Measurements from ENCODE around the gene MRPS35.

Gene MRPS35

DNA sequence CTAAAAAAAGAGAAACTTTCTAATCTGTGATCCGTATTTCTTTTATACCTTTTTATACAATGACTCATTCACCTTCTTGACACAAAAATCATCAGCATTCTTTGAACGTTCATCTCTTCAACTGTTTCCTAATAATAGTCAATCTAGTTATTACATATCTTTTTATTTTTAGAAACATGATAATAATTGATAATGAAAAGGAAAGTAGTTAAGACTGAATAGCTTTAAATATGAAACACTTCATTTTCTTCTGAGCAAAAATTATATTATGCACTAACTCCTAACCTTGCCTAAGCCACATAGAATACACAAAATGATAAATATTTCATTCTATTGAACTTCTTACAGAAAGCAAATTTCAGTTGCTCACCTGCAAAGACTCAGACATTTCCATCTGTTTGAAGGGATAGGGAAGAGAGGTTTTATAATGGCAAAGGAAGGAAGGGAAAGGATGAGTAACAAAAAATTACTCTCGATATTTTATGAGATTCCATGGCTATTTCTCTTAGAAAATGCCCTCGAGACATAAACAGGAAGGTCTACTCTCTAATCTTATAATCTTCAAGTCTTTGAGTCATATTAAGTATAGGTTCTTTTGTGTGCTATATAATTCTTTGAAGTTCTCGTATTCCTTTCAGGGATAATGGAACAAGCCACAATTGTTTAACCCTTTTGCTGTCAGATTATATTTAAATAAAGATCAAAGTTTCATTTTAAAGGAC is 61.9 kb downstream of the MRPS35 start:
- DNase-seq (ENCODE audit: low spot score) = no peak

DNA sequence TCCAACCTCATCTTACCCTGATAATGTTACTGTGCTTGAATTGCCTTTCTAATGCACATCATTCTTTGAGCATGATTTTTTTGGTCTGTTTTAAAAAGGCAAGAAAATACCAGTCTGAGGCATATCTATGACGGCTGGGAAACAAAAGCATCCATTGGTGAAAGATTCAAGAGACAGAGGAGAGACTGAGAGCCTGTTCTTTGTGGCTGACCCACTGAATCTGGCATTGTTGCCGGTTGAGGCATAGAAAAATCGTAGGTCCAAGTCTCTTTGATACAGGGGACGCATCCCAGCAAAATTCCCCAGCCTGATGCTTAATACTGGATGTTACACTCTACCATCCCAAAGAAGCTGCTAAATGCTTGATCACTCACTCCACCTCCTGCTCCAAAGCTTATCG is 66.5 kb downstream of the MRPS35 start:
- no peak for DNase-seq (ENCODE audit: low spot score)

DNA sequence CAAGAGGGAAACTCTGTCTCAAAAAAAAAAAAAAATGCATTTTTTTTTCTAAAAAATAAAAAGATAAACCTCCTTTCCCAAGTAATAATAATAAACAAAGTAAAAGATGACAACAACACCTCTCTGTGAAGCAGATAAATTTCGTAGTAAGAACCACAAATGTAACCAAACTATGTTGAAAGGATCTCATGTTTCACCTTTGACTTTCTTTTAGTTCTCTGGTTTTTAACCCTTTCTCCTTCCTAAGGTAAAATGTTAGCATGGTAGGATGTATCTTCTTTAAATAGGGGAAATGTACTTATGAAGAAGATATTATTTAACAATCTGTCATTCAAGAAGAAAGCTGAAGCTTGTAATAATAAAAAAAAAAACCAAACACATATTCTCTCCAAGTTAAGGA is 67.6 kb downstream of the MRPS35 start:
- no peak for DNase-seq (ENCODE audit: low spot score)

DNA sequence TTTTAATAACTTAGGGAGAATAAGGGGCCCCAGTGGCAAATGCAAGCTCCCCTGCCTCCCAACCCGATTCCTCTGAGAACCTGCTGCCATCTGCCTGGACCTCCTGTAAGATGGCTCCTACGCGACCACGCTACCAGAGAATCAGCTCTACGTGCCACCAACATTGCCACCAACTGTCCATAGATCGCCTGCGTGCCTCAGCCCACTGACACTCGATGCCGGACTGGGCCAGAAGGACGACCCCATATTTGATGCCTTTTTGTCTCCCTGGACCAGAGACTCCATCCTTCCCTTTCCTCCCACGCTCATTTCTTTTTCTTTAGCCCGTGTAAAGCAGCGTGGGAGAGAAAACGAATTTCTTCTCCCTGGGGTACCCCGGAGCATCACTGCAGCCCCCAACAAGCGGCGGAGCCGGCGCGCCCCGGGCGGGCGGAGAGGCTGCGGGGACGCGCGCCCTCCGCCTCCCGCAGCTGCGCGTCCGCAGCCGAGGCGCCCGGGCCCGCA is 68.8 kb downstream of the MRPS35 start:
- peak; percentile 22 for DNase-seq (ENCODE audit: low spot score)

DNA sequence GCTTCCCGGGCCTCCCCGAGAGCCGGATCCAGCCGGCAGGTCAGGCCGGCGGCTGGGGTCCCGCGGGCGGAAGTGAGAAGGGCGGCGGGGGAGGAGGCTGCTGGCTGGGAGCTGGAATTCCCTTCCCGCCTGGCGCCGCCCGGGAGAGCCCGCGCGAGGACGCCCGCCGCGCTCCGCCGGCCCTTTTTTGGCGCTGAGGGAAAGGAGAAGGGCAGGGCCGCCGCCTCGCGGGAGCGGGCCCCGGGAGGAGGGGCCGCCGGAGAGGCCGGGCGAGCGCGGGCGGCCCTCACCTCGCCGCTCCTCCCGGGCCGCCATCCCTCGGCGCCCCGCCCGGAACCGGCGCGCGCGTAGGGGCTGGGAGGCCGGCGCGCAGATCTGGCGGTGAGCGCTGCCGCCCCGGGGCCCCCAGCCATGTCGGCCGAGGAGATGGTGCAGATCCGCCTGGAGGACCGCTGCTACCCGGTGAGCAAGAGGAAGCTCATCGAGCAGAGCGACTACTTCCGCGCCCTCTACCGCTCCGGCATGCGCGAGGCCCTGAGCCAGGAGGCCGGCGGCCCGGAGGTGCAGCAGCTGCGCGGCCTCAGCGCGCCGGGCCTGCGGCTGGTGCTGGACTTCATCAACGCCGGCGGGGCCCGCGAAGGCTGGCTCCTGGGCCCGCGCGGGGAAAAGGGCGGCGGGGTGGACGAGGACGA is 69.4 kb downstream of the MRPS35 start, which contains the start of the genes KLHL42 and MANSC4:
KLHL42 (plus strand) TSS at position 314 of the 692 bp plus-strand sequence; CDS start at position 412, 98 bp downstream.
MANSC4 (minus strand) TSS at position 317 of the 692 bp plus-strand sequence. CDS start 8,960 bp downstream, outside the sequence.
- DNase-seq (ENCODE audit: low spot score) = peak; percentile 79

DNA sequence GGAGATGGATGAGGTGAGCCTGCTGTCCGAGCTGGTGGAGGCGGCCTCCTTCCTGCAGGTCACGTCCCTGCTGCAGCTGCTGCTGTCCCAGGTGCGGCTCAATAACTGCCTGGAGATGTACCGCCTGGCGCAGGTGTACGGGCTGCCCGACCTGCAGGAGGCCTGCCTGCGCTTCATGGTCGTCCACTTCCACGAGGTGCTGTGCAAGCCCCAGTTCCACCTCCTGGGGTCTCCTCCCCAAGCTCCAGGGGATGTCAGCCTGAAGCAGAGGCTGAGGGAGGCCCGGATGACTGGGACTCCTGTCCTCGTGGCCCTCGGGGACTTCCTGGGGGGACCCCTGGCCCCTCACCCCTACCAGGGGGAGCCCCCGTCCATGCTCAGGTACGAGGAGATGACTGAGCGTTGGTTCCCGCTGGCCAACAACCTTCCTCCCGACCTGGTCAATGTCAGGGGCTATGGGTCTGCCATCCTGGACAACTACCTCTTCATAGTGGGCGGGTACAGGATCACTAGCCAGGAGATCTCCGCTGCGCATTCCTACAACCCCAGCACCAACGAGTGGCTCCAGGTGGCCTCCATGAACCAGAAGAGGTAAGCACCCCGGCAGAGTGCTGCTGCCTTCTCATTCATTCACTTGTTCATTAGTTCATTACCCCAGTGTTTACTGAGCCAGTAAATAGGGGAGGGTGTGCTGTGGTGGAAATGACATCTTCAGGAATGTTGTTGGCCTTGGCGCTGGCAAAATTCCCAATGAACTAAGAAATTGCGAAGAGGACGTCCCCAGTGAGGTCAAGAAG is 70.2 kb downstream of the MRPS35 start:
- DNase-seq (ENCODE audit: low spot score) = peak; percentile 35

DNA sequence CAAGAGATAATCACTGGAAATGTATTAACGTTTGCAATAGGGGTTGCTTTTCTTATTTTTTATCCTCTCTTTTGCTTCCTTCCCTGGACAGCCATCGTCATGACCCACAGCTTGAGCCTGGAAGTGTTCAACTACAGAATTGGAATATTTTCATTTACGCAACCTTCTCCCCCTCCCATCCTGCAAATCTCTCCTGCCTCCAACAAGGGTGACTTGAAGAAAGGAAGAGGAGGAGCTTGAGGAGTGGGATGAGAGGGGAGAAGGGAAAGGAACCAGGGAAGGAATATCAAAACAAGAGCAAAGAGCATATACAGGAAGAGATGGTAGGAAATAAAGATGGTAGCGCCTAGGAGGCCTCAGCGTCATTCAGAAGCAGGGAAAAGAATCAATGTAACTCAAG is 71.0 kb downstream of the MRPS35 start:
- no peak for DNase-seq (ENCODE audit: low spot score)

DNA sequence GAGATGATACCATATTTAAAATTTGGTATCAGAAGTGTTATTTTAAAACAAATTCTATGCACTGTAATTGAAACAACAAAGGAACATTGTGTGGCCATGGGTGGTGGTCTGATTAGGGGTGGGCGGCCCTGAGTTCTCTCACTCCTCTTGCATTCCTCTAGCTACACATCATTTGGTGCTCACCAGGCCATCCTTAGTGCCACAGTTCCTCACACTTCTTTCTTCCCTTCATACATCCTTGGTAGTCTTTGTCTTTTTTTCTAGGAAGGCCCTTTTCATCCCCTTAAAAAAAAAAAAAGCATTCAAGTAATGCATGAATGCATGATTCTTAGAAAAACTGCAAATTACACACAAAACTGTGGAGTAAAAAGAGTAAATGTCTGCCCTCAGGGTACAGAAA is 71.8 kb downstream of the MRPS35 start:
- DNase-seq (ENCODE audit: low spot score) = no peak

DNA sequence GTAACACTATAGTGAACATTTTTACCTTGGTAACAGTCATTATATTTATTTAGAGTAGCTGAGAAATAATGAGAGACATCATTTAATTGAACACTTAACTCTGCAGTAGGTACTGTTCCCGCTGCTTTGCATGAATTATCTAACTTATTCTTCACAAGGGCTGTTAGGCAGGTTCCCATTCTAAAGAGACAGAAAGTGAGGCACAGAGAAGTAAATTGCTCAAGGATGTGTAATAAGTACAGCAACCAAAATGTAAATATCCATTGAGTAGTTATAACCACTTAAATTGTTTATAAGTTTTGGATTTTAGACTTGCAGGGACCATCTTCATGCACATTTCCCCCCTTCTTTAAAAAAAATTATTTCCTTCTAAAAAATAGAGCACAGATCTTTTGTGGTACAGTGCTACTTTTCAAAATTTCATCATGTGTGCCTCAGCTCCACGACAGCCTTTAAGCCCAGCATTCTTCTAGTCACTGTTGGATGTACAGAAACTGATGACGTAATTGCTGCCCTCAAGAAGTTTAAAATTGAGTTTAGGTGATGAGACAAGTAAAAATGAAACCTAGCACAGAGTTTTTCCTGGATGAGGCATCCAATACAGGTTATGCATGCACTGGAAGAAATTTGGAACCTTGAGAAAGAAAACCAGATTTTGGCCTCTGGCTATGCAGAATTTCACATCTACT is 75.4 kb downstream of the MRPS35 start:
- DNase-seq (ENCODE audit: low spot score) = no peak

DNA sequence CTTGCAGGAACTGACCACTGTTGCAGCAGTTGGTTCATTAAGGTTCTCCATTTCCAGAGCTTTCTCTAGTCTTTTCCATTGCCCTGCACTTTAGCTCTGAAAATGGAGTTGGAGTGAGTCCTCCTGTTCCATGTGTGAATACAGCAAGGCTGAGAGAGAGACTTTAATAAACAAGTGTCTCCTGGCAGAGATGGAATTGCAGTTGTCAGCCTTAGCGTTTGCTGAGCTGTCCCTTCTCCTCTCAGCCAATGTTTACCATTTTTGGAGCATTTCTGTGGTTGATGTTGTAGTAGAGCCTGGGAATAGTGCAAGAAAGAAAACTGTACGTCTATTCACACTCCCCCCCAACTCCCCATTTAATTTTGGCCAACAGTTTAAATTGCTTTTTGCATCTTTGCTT is 76.9 kb downstream of the MRPS35 start:
- no peak for DNase-seq (ENCODE audit: low spot score)

DNA sequence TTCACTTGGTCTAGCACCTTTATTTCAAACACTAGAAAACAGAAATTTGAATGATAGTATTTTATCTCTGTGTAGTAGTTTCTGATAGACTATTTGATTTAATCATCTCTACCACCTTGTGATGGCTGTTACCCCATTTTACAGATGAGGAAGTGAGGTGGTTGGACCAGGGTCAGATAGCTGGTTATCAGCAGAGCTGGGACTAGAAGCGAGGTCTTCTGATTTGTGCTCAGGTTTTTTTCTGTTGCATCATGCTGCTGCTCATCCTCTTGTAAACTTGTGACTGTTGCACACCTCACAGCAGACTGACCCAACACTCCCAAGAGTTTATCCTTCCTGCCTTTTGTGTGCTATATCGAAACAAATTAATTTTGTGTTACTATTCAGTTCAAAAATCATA is 79.5 kb downstream of the MRPS35 start:
- no peak for DNase-seq (ENCODE audit: low spot score)

DNA sequence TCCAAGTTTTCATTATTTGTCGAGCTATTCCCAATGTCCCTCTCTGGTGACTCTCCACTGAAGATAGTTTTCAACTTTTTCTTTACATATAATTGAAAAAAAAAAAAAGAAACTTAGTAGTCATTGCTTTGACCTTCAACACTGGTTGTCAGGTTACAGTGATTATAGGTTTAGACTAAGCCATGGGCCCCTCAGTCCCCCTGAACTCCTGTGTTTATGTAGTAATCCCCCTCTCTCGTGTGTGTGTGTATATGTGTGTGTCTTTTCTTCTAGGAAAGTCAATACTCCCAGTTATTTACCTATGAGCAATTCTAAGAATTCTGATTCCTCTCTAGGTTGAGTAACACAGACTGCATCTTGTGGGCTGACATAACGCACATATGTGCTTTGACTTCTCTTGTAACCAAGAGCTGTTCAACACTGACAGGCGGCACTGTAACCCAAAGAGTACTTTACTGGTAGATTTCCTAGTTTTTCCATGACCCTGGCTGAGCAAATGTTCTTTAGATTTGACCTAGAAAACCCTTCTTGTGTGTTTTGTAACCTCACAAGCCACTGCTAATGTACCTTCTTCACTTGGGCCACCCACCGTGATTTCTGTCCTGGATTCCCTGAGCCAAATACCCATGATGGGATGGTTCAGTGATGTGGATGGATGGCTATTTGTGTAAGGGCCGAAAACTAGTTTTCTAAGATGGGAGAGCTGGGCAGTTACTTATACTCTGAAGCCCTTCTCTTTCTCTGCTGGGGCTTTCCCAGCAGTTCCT is 84.4 kb downstream of the MRPS35 start:
- no peak for DNase-seq (ENCODE audit: low spot score)

DNA sequence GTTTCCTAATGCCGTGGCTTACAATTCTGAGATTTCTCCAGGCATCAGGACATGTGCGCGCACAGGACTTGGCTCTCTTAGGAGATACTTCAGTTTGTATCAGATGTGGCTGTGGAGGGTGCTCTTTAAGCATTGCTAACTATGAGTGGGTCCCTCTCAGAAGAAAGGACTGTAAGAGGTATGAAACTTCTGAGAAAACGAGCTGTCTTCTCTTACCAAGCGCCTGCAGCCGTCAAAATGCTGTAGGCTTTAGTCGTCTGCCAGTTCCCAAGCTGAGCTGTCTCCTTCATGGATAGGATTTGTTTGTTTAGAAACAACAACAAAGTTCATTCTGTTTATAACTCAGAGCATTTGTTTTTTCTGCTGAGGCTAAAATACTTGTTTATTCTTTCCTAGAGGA is 85.5 kb downstream of the MRPS35 start:
- DNase-seq (ENCODE audit: low spot score) = no peak

DNA sequence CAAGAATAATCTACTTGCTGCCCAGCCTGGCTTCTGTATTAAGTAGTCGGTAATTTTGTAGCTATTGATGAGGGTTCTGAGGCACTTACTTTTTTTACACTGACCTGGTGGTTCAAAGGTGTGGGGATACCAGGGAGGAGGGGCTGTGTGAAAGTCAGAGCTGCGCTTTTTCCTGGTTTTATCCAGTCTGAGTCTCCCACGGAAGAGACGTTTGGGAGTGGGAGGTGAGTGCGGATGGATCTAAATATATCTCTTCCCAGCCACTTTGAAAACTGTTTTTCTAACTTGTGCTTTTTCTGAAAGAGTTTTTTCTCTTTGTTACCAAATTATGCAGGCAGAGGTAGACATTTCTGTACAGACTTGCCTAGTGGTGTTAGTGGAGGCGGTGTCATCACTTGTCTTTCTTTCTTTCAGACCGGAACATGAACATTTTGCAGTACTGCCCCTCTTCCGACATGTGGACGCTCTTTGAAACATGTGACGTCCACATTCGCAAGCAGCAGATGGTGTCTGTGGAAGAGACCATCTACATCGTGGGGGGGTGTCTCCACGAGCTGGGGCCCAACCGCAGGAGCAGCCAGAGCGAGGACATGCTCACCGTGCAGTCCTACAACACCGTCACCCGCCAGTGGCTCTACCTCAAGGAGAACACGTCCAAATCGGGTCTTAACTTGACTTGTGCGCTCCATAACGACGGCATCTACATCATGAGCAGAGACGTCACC is 86.8 kb downstream of the MRPS35 start:
- no peak for DNase-seq (ENCODE audit: low spot score)

DNA sequence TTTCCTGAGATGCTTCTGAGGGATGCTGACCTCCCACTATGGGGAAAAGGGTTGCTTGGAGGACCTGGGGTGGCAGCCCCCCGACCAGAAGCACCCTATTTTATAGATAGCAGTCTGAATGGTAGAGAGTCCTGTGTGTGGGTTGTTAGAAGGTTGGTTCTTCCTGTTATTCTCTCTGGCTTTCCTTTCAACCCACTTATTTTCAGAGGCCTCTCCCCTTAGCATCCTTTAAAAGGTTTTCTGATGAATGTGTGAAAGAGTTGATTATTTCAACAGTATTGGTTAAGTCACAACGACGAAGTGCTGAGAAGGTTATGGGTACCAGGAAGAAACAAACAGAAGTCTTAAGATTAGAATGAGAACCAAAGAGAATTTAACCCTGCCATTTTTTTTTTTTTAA is 90.2 kb downstream of the MRPS35 start:
- no peak for DNase-seq (ENCODE audit: low spot score)

DNA sequence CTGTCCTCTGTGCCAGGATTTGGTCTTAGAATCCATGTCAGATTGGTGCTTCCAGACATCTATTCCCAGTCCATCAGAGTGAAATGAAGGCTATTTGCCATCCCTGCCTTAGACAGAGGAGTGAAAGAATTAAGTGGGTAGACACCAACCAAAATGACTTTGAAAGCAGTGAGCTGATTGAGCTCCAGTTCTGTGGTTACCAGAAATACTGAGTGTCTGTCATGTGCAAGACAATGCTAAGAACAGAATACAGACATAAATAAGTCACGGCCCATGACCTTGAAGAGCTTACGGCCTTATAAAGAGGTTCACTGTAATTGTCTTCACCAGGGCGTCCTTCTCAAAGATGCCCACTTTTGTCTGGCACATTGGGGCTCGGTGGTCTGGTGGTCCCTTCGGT is 91.0 kb downstream of the MRPS35 start:
- DNase-seq (ENCODE audit: low spot score) = no peak

DNA sequence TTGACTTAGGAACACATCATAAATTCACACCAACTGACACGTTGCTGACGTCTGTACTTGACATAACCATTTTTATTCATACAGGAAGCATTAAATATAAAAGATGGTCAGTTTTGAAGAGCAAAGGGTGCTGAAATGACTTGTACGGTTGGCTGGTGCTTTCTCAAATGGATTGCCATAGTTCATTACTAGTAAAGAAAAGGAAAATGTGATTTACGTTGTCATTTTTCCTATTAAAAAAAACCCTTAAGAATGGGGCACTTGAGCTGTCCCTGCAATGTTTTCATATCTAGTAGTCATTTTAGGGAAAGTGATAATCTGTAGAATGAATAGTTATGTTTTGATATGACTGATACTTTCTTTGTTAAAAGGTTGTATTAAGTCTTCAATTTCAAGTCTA is 91.9 kb downstream of the MRPS35 start:
- DNase-seq (ENCODE audit: low spot score) = no peak

DNA sequence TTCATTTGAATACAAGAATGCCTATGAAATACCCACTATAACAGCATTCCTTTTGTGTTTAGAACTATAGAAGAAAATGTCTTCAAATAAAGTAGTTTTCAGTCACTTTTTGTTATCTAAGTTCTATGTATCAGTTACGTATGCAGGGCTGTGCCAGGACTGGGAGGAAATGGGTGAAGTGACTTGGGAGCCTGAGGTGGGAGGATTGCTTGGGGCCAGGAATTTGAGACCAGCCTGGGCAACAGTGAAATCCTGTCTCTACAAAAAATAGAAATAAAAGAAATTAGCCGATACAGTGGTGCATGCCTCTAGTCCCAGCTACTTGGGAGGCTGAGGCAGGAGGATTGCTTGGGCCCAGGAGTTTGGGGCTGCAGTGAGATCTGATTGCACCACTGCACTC is 92.3 kb downstream of the MRPS35 start:
- no peak for DNase-seq (ENCODE audit: low spot score)

DNA sequence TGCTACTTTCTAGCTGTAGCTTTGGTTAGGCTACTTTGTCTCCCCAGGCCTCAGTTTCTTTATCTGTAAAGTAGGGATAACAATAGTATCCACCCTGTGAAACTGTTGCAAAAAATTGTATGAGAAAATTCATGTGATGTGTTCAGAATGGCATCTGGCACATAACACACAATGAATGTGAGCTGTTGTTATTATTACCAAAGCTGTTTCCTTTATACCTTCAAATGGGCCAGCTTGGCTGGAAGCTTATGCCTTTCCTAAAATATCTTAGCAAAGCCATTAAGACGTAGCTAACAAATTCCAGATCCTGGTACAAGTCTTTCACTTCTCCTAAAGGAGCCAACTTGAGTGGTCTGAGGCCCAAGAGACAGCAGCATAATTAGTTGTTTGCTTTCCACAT is 94.6 kb downstream of the MRPS35 start:
- DNase-seq (ENCODE audit: low spot score) = no peak
